ENCODE data around the gene REPS1.
"Not testable (repeated sequence)": the region's sequence is repeated elsewhere in the genome, so short reads cannot be mapped to it uniquely, and the experiment has no call there.

REPS1 gene

DNA sequence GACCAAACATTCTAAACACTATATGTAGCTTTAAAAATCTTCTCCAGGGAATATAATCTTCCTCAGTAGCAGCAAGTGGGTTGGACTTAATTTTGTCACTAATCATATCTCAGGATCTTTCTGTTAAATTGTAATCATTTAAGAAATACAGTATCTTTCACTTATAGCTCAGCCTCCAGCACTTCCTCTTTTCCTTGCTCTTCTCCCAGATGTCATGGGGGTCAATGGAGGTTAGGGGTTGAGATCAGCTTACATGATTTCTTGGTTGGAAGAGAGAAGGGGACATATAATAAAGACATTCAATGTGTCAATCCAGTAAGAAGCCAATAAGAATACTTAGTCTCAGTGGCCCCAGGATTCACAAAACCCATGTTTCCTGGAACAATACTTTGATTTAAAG lies 15.7 kb upstream of the REPS1 start:
- DNase-seq: no peak

DNA sequence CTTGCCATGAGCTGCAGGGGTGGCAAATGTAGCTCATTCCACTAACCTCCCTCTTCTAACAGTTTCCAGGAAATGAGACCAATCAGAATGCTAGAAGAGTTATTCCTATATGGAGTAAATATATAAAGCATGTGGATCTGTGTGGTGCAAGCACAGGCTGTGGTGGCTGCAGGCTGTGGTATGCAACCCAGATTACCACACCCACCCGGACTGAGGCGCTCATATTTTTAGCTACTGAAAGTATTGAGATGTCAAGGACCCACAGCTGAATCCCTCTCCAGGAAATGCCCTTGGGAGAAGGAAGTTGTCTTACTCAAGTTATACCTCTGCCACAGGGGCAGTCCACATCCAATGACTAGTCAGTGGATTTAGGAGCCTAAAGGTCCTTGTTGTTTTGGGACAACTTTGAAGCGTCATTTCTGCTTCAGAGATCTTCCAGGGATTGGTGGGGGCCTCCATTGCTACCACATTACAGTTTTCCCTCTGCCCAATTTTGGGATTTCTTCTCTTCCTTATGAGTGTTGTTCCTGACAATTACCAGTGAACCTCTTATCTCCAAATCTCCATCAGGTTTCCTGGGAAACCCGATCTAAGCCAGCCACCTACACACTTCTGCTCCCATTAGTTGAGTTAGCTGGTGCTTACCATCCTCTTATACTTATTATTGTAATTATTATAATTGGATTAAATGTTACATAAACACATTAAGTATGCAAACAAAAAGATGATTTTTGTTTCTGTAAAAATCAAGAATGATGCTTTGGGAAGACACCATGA lies 12.1 kb upstream of the REPS1 start:
- no peak for DNase-seq

DNA sequence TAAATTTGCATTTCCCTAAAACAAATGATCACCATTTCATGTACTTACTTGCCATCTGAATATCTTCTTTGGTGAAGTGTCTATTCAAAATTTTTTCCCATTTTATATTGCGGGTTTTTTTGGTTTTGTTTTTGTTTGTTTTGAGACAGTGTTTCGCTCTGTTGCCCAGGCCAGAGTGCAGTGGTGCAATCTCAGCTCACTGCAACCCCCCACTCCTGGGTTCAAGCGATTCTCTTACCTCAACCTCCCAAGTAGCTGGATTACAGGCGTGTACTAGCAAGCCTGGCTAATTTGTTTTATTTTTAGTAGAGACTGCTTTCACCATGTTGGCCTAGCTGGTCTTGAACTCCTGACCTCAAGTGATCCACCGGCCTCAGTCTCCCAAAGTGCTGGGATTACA lies 9.1 kb upstream of the REPS1 start:
- no peak for DNase-seq

DNA sequence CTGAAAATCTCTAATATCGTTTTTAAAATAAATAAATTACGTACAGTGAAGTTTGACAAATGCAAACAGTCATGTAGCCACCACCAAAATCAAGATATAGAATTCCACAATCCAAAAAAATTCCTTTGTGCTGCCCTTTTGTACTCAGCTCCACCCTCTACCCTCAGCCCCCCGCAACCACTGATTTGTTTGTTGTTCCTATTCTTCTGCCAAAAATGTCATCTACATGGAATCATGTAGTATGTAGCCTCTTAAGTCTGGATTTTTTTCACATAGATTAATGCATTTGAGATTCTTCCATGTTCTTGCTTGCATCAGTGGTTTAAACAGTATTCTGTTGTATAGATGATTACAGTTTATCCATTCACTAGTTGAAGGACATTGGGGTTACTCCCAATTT lies 8.5 kb upstream of the REPS1 start:
- DNase-seq: no peak

DNA sequence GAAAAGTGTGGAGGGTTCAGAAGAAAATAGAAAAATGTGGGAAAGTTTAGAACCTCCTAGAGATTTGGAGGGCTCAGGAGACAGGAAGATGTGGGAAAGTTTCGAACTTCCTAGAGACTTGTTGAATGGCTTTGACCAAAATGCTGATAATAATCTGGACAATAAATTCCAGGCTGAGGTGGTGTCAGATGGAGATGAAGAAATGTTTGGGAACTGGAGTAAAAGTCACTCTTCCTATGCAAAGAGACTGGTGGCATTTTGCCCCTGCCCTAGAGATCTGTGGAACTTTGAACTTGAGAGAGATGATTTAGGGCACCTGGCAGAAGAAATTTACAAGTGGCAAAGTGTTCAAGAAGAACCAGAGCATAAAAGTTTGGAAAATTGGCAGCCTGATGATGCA lies 5.4 kb upstream of the REPS1 start:
- DNase-seq: not testable (repeated sequence)

DNA sequence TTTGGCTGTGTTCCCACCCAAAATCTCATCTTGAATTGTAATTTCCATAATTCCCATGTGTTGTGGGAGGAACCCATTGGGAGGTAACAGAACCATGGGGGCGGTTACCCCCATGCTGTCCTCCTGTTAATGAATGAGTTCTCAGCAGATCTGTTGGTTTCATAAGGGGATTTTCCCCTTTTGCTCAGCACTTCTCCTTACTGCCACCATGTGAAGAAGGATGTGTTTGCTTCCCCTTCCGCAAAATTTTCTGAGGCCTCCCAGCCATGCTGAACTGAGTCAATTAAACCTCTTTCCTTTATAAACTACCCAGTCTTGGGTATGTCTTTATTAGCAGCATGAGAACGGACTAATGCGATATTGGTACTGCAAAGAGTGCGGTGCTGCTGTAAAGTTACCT lies 4.9 kb upstream of the REPS1 start:
- not testable (repeated sequence) for DNase-seq

DNA sequence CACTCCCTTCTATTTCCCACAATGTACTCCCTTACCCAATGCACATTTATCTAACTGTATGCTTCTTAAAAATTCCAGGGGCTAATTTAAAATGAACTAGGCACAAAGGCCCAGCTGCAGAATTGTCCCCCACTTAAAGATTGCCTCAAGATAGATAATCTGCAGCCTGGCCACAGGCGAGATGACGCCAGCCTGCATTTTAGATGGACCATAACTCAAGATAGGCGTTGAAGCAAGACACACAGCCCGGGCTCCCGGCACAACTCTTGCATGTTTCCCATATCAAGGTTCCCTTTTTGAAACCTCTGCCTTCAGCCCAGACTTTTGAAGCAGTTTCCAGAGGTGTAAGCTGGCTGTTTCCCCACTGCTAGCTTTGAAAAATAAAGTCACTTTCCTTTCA lies 3.2 kb upstream of the REPS1 start:
- no peak for DNase-seq

DNA sequence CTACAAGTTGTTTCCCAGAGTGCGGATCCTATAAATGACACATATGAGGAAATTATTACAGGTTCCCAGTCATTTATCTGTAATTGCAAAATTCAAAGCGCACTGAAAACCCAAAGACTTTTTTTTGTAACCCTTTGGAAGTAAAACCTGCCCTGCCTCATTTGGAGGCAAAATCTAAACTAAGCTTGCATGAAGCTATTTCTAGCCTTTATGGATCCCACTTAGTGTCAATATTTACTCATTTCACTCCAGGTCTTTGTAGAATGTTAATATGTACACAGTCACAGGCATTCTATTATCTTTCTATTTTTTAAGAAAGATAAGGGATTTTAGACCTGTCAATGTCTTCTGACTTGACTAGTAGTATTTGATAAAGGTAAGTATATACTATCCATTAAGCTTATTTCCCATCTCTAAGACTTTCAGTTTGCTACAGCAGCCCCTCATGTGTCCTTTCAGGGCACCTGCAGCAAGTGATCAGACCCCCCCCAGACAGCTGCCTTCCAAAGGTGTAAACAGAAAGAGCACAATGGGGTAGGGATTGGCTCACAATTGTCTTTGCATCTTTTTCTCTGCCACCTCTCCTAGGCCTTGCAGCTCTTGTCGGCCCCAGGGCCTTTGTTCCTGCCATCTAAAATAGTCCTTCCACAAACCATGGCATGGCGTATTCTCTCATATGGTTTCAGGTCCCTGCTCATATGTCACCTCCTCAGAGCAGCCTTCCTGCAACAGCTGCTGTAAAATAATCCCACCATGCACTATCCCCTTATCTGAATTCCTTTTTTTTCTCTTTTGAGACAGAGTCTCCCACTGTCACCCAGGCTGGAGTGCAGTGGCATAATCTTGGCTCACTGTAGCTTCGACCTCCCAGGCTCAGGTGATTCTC lies 1.3 kb upstream of the REPS1 start:
- no peak for DNase-seq

DNA sequence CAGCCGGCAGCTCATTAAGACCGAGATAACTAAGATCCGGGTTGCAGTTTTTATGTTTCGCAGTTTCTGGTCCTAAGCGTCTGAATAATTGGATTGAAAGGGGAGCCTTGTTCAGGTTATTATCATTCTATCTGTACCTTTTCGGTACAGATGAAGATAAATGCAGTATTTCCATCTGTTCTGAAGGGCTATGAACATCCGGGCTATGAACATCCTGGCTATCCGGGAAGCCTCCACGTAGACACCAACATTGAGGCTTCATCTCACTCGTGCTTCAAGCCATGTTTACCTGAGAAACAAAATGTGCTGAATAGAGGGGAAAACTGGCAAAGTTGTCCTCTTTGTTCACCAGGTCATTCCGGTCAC lies 399 bp upstream of the REPS1 start:
- no peak for DNase-seq

DNA sequence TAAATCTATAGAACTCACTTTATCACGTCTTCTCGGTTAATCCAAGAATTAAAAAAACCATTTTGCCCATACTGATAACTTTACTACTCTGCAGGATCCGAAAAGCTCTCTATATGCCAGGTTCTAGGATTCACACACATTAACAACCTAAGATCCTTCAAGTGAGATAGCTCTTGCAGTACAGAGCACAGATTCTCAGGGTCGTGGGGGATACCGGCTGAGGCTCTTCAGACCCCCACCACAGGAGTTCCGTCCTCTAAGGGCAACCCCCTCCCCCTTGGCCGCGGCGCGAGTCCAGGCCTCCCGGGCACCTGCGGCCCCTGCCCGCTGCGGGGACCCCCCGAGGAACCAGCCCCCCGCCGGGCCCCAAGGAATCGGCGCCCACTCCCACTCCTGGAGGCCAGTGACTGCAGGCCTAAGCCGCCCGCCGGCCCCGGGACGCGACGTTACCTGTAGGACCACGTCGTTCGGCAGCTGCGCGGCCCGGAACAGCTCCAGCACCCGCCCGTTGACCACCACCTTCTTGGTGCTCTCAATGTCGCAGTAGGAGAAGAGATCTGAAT lies 892 bp downstream of the REPS1 start:
- no peak for DNase-seq

DNA sequence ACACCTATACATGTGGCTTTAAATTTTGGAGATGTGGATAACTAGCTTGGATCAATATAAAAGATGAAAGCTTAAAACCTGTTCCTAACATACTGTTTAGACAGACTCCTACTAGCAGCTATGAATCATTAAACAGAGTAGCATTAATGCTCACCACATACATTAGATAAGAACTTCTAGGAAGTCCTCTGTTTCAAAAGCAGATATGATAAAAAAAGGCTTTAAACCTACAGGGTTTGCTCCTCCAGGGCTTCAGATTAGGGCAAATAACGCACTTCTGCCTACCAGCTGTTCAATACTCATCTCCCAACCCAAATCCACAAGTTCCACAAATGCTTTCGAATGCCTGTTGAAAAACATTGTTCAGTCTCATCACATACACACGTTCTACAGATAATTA lies 1.5 kb downstream of the REPS1 start:
- no peak for DNase-seq

DNA sequence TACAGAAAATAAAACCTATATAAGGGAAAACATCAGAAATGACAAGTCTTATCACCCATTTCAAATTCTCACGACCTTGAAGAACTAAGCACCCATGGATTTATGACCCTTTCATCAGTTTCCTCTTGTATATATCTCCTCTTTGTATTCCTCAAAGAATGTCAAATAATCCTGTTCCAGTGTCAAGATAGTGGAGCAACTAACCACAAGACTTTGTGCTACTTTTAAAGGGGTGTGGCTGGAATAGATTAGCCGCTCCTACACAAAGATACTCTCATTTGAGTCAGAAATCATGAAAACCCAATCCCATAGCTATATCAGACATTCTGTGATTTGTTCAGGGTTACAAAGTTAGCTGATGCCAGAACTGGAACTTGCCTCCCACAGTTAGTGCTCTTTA lies 6.6 kb downstream of the REPS1 start:
- no peak for DNase-seq

DNA sequence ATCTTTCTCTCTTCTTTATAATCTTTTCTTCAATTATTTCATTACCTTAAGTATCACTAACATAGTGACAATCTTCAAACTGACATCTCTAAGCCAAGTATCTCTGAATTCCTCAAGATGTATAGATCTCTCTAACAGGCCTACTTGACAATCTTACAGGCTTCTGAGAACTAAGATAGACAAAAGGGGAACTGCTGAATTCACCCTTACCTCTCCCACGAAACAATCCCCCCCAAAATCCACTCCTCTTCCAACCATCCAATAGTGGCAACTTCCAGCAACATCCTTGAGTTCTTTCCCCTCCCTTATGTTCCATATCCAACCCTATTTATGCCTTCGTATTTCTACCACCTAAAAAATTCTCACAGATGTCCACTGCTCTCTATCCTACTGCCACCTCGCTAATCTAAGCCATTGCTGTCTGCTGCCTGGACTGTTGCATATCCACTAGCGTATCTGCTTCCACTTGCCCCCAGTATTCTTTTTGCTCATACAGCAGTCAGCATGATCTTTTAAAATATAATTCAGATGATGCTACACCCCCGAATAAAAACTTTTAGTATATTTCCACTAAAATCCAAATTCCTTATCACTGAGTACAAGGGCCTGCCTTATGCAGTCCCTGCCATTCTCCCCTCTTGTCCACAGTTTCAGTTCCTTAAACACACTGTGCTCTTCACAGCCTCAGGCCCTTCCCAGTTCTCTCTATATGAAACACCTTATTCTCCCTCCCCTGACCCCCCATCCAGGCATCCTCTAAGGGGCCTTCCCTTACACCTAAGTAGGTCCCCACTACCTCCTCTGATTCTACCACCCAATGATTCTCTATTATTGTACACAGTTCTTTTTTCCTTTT lies 8.0 kb downstream of the REPS1 start:
- DNase-seq: no peak

DNA sequence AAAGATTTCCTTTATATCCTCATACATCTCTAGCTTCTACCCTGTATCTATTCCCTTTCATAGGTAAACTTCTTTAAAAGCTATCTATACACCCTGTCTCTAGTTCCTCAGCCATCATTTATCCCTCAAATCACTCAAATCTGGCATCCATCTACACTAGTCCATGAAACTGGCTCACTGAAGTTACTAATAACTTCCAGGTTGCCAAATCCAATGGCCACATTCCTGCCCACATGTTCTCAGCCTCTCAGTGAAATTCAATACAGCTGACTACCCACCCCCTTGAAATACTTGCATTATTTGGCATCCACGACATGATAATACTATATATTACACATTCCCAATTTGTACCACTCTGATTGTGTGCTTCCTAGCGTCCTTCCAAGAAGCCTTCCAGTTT lies 8.7 kb downstream of the REPS1 start:
- no peak for DNase-seq

DNA sequence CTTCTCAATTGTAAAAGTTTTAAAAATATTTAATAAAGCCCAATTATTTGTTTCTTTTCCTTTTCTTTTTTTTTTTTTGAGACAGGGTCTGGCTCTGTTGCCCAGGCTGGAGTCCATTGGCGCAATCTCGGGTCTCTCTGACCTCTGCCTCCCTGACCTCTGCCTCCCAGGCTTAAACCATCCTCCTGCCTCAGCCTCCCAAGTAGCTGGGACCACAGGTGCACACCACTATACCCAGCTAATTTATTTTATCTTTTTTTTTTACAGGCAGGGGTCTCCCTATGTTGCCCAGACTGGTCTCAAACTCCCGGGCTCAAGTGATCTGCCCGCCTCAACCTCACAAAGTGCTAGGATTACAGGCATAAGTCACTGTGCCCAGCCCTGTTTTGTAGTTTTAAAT lies 9.8 kb downstream of the REPS1 start:
- no peak for DNase-seq

DNA sequence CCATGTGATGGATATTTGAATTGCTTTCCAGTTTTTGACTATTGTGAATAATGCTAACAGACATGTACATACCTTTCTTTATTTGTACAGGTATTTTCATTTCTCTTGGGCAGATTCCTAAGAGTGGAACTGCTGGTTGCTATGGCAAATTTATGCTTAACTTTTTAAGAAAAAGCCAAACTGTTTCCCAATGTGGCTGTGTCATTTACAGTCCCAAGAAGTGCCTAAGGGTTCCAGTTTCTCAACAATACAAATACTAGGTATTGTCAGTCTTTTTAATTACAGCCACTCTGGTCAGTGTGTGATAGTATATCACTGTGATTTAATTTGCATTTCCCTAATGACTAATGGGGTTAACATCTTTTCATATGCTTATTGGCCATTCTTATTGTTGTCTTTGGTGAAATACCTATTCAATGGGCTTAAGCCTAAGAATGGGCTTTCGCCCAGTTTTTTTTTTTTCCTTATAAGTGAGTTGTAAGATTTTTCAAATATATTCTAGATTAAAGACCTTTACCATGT lies 10.3 kb downstream of the REPS1 start:
- DNase-seq: no peak

DNA sequence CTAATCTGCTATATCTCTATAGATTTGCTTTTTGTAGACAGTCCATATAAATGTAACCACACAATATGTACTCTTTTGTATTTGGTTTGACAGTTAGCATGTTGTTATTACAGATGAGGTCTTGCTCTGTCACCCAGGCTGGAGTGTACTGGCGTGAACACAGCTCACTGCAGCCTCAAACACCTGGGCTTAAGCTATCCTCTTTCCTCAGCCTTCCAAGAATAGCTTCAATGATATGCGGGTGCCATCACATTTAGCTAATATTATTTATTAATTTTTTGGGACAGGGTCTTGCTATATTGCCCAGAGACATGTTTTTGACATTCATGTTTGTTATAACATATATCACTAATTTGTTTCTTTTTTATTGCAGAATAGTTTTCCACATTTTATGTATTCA lies 10.8 kb downstream of the REPS1 start:
- no peak for DNase-seq

DNA sequence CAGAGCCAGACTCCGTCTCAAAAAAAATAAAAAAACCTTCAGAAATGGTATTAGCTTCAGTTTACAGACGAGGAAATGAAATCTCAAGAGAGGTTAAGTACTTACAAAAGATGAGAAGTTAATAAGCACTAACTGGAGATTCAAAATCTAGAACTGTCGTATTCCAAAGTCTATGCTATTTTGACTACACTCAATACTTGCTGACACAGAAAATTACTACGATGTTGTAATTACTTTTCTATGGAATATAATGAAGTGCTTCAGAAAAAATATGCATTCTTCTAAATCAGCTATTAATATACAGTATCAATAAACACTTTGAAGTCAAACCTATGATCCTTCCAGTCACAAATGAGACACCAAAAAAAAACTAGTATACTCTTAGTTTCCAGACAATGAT lies 12.2 kb downstream of the REPS1 start:
- no peak for DNase-seq

DNA sequence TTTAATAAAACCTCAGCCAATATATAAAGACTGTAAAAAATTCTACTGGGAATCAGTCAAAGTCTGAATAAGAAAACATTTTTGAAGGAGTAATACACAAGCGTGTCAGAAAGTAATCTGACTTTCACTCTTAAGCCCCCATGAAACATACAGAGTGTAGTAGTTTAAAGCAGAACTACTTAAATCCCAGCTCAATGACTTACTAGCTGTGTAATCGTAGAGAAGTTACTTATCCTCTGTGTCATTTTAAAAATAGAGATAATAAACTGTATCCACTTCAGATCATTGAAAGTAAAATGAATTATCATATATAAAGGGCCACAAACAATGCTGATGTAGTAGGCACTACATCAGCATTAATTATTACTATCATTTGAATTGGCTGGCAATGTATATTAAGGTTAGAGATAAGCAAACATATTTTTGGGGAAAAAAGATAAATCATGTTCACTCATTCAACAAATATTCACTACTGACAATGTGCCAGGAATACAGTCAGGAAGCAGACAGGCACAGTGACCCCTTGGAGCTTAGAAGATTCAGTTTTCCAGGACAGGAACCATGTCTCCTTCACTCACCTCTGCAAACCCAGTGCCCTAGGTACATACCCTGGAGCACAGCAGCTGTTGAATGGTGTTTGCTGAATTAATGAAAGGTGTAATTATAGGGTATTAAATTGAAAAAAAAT lies 14.4 kb downstream of the REPS1 start:
- no peak for DNase-seq

DNA sequence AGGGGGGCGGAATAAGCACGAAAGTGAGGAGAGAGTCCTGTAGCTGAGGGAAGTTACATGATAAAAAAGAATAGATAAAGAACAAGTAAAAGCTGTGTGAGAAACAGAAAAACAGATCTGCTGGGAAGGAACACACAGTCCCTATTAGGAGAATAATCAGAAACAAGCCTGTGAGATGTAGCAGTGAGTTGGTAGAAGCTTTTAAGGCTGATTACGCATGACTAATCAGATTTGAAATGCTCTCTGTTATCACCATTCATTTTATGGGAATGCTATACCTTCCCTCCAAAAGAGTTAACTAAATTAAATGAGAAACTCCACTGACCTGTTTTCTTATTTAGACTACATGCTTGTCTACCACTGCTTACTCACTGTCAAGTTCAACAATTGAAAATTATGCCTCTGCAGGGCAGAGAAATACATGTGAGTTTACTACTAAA lies 15.8 kb downstream of the REPS1 start:
- no peak for DNase-seq

DNA sequence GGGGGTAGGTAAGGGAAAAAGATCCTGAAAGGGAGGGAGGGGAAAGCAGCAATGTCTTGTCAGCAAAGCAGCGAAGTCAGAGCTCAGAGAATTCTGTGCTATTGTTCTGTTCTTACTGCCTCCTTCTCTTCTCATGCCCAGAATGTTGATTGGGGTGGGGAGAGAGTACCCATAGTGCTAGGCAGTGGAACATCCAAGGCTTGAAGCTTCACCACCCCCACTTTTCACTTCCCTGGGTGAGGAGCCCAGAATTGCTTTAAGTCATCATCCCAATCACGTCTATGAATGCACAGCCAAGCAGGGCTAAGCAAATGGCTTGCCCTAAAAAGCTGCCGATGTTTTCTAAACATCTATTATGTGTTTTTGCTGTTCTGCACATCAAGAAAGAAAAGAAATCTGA lies 16.5 kb downstream of the REPS1 start:
- no peak for DNase-seq

DNA sequence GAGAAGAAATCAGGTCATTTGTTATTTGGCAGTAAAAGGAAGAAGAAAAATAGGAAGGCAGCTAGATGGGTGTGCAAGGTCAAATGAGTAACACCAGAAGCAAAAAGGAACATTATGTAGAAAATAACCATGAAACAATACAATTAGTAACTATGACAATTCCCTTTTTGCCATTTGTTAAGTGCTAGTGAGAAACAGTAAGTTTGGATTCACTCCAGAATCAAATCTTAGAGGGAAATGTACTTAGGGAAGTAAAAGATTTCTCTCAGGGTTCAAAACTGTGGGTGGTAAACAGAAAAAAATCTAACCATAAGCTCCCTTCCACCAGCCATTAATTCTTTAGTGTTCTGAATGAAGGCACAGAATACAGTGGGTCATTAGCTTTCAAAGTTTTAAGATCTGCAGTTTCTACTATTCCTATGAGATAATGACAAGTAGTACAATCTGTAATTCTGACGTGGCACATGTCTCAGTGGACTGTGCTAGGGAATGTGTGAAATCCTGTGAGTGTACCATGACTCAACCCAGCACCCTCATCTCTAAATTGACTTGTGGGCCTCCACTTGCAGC lies 17.1 kb downstream of the REPS1 start:
- DNase-seq: no peak

Data from NCI-H1436 treated with DMSO at 0.1 percent for 48 hours (cell line).